GM21423 (cell line): ENCODE data around the gene TMEFF2.
"Not testable (repeated sequence)": the region's sequence is repeated elsewhere in the genome, so short reads cannot be mapped to it uniquely, and the experiment has no call there.

ENCODE experiments used
- ATAC-seq: cut with Tn5 transposase; IDR thresholded peaks from one replicate; pipeline ENCODE4 v1.9.1; 2021; ENCODE audit warnings: mild to moderate bottlenecking, moderate library complexity; ENCODE audit not compliant: unreplicated experiment

TMEFF2 gene

GRCh38 chr2:192130312-192130711, 64.4 kb downstream of the TMEFF2 start:
- ATAC-seq: not testable (repeated sequence)

- no peak for ATAC-seq
Observed at GRCh38 chr2:192128655-192129054, 66.1 kb downstream of the TMEFF2 start.

- ATAC-seq: no peak
Observed at GRCh38 chr2:192127434-192127833, 67.3 kb downstream of the TMEFF2 start.

GRCh38 chr2:192126912-192127311, 67.8 kb downstream of the TMEFF2 start:
- no peak for ATAC-seq

- no peak for ATAC-seq
Observed at GRCh38 chr2:192126426-192126825, 68.3 kb downstream of the TMEFF2 start.

- ATAC-seq: no peak
Observed at GRCh38 chr2:192124571-192124970, 70.2 kb downstream of the TMEFF2 start.

GRCh38 chr2:192123847-192124246, 70.9 kb downstream of the TMEFF2 start:
- no peak for ATAC-seq

GRCh38 chr2:192122946-192123345, 71.8 kb downstream of the TMEFF2 start:
- ATAC-seq: no peak

GRCh38 chr2:192122141-192122540, 72.6 kb downstream of the TMEFF2 start:
- no peak for ATAC-seq

GRCh38 chr2:192119536-192119935, 75.2 kb downstream of the TMEFF2 start:
- ATAC-seq: no peak

- ATAC-seq: no peak
Observed at GRCh38 chr2:192117705-192118104, 77.0 kb downstream of the TMEFF2 start.

- not testable (repeated sequence) for ATAC-seq
Observed at GRCh38 chr2:192111536-192111935, 83.2 kb downstream of the TMEFF2 start.

- ATAC-seq: no peak
Observed at GRCh38 chr2:192099742-192100141, 95.0 kb downstream of the TMEFF2 start.

GRCh38 chr2:192098814-192099491, 95.8 kb downstream of the TMEFF2 start:
- ATAC-seq: no peak

- ATAC-seq: no peak
Observed at GRCh38 chr2:192091476-192091875, 103.3 kb downstream of the TMEFF2 start.

- ATAC-seq: no peak
Observed at GRCh38 chr2:192090911-192091310, 103.8 kb downstream of the TMEFF2 start.

GRCh38 chr2:192087398-192087958, 107.3 kb downstream of the TMEFF2 start:
- ATAC-seq: no peak

- ATAC-seq: no peak
Observed at GRCh38 chr2:192082121-192082520, 112.6 kb downstream of the TMEFF2 start.

- ATAC-seq: not testable (repeated sequence)
Observed at GRCh38 chr2:192080096-192080495, 114.6 kb downstream of the TMEFF2 start.

- no peak for ATAC-seq
Observed at GRCh38 chr2:192073878-192074277, 120.9 kb downstream of the TMEFF2 start.

GRCh38 chr2:192072778-192073177, 122.0 kb downstream of the TMEFF2 start:
- ATAC-seq: no peak

- ATAC-seq: no peak
Observed at GRCh38 chr2:192072261-192072660, 122.5 kb downstream of the TMEFF2 start.

GRCh38 chr2:192070099-192070498, 124.6 kb downstream of the TMEFF2 start:
- no peak for ATAC-seq
